ENCODE data around the gene BCAM.

- TF ChIP-seq CTCF (conservative IDR thresholded peaks at IDR 0.05): no peak
- TF ChIP-seq ZFX (IDR thresholded peaks at IDR 0.05): no peak
These were observed 15.9 kb downstream of the BCAM start for GRCh38 chr19:44824761-44825160.

Measured in C4-2B (cell line).